K562 (cell line): ENCODE data around the gene TRAPPC5. TPM values are rescaled to one million over a fixed set of nuclear protein-coding genes. Genes with fewer than 3 reads are reported as not detected.

Experiments
- BCL6 ChIP-seq: fragments of 250-450 bp; sonication (Bioruptor Pico); IDR thresholded peaks from 2 replicates; pipeline ENCODE4 v1.4.0; 2020
- BRCA1 ChIP-seq, 2 experiments: fragments of 450-650 bp in 1 of 2; sonication (generic) in 1 of 2; formaldehyde crosslinking in 1 of 2; IDR thresholded peaks; 2 replicates each; pipeline versions ENCODE4 v1.5.0 to v1.6.1; 2017 to 2020; ENCODE audit warnings: mild to moderate bottlenecking in 1 of 2, missing genetic modification reagents in 1 of 2
- DNMT1 ChIP-seq: fragments of 450-650 bp; IDR thresholded peaks from 2 replicates; pipeline ENCODE4 v1.6.1; 2016; ENCODE audit warnings: antibody characterized with exemption, mild to moderate bottlenecking
- HMGN3 ChIP-seq: IDR thresholded peaks from 2 replicates; pipeline ENCODE4 v1.6.1; 2011; ENCODE audit warnings: borderline replicate concordance, low read depth, mild to moderate bottlenecking, mixed read lengths, low read length; ENCODE audit not compliant: insufficient read length; ENCODE audit errors: extremely low read depth
- KLF10 ChIP-seq: fragments of 250-450 bp; sonication (Bioruptor Pico); IDR thresholded peaks from 2 replicates; pipeline ENCODE4 v1.6.1; 2021; ENCODE audit warnings: matching md5 sums
- MLLT1 ChIP-seq, 2 experiments: fragments of 450-650 bp; IDR thresholded peaks; 2 replicates each; pipeline ENCODE4 v1.6.1; 2016
- NELFE ChIP-seq: IDR thresholded peaks from 2 replicates; pipeline ENCODE4 v1.6.1; 2011; ENCODE audit warnings: mild to moderate bottlenecking; ENCODE audit not compliant: insufficient read depth, insufficient read length
- NFIC ChIP-seq: fragments of 450-650 bp; IDR thresholded peaks from 2 replicates; pipeline ENCODE4 v1.6.1; 2017; ENCODE audit warnings: mild to moderate bottlenecking, inconsistent platforms
- NFIX ChIP-seq: fragments of 250-450 bp; sonication (Bioruptor Pico); IDR thresholded peaks from 2 replicates; pipeline ENCODE4 v1.4.0; 2020; ENCODE audit warnings: low read depth, mild to moderate bottlenecking, moderate library complexity
- POLR2AphosphoS2 ChIP-seq: IDR thresholded peaks from 2 replicates; pipeline ENCODE4 v1.6.1; 2012; ENCODE audit warnings: low read length, improper control_type of control experiment
- POLR2G ChIP-seq: fragments of 200-400 bp; formaldehyde crosslinking; IDR thresholded peaks from 2 replicates; pipeline ENCODE4 v1.6.1; 2017; ENCODE audit warnings: low read depth, mild to moderate bottlenecking, antibody characterized with exemption, low read length, moderate library complexity
- PYGO2 ChIP-seq: fragments of 450-650 bp; IDR thresholded peaks from 2 replicates; pipeline ENCODE4 v1.6.1; 2016; ENCODE audit warnings: mild to moderate bottlenecking, missing genetic modification characterization, moderate library complexity, missing compliant biosample characterization
- RBM22 ChIP-seq: fragments of 200-400 bp; formaldehyde crosslinking; IDR thresholded peaks from 2 replicates; pipeline ENCODE4 v1.6.1; 2018; ENCODE audit warnings: low read length, low read depth; ENCODE audit not compliant: poor library complexity, severe bottlenecking
- RNF2 ChIP-seq: sonication (generic); IDR thresholded peaks from 2 replicates; pipeline ENCODE4 v1.6.1; 2016
- SNIP1 ChIP-seq: fragments of 450-650 bp; IDR thresholded peaks from 2 replicates; pipeline ENCODE4 v1.7.1; 2017; ENCODE audit warnings: low read depth, mild to moderate bottlenecking
- ZBTB1 ChIP-seq: sonication (generic); formaldehyde crosslinking; IDR thresholded peaks from 2 replicates; pipeline ENCODE4 v1.8.1; 2023; ENCODE audit warnings: missing genetic modification reagents, low read depth, mild to moderate bottlenecking, borderline replicate concordance
- ZFP36 ChIP-seq: fragments of 150-350 bp; IDR thresholded peaks from 2 replicates; pipeline ENCODE4 v1.6.1; 2018; ENCODE audit warnings: low read length, low read depth; ENCODE audit not compliant: partially characterized antibody
- ZNF124 ChIP-seq: sonication (generic); formaldehyde crosslinking; IDR thresholded peaks from 2 replicates; pipeline ENCODE4 v1.8.1; 2022; ENCODE audit warnings: missing genetic modification reagents
- ZNF134 ChIP-seq: fragments of 250-450 bp; sonication (Bioruptor Pico); conservative IDR thresholded peaks from 2 replicates; pipeline ENCODE4 v1.4.0; 2020
- ZNF263 ChIP-seq: sonication (generic); formaldehyde crosslinking; IDR thresholded peaks from 2 replicates; pipeline ENCODE4 v1.8.0; 2022; ENCODE audit warnings: mild to moderate bottlenecking, missing genetic modification reagents, borderline replicate concordance
- ZNF311 ChIP-seq: fragments of 250-450 bp; sonication (Bioruptor Pico); IDR thresholded peaks from 2 replicates; pipeline ENCODE4 v1.4.0; 2020; ENCODE audit warnings: mild to moderate bottlenecking, moderate library complexity
- ZNF384 ChIP-seq: IDR thresholded peaks from 2 replicates; pipeline ENCODE4 v1.6.1; 2012; ENCODE audit warnings: low read depth, low read length, improper control_type of control experiment
- ZNF431 ChIP-seq: sonication (generic); formaldehyde crosslinking; IDR thresholded peaks from 2 replicates; pipeline ENCODE4 v1.8.0; 2022; ENCODE audit warnings: mild to moderate bottlenecking, missing genetic modification reagents
- ZNF717 ChIP-seq: fragments of 250-450 bp; sonication (Bioruptor Pico); IDR thresholded peaks from 2 replicates; pipeline ENCODE4 v1.5.0; 2021
- ZNF740 ChIP-seq, 3 experiments: fragments of 200-800 bp in 1 of 3; sonication (Bioruptor generic) in 1 of 3; sonication (generic) in 1 of 3; formaldehyde crosslinking in 1 of 3; IDR thresholded peaks; 2 replicates each; pipeline versions ENCODE4 v1.6.1 to v1.8.0; 2016 to 2022; ENCODE audit warnings: mild to moderate bottlenecking in 2 of 3, missing compliant biosample characterization in 2 of 3, missing genetic modification characterization in 2 of 3, missing genetic modification reagents in 1 of 3
- ZNF785 ChIP-seq: fragments of 250-450 bp; sonication (Bioruptor Pico); IDR thresholded peaks from 2 replicates; pipeline ENCODE4 v1.4.0; 2020; ENCODE audit warnings: mild to moderate bottlenecking
- ZNF830 ChIP-seq: fragments of 250-450 bp; sonication (Bioruptor Pico); IDR thresholded peaks from 2 replicates; pipeline ENCODE4 v1.5.0; 2021; ENCODE audit warnings: mild to moderate bottlenecking
- polyA plus RNA-seq, 8 experiments: library from polyadenylated mRNA; depleted of rRNA in 4 of 8; stranded (reverse) in 5 of 8; unstranded in 3 of 8; fragments of >200 nt; fragmentation: Nextera tagmentation in 2 of 8; fragmentation: Illumina TruSeq in 1 of 8; extraction: Ambion mirVana in 2 of 8; extraction: Trizol in 1 of 8; gene quantifications; 2 replicates each; pipeline versions ENCODE4 v1.2.1 to v1.2.3, GENCODE V29; 2011 to 2014; ENCODE audit warnings: inconsistent platforms in 1 of 8, missing spikeins in 1 of 8
- total RNA-seq, 7 experiments: library from RNA; depleted of rRNA in 6 of 7; stranded (reverse); fragments of >200 nt in 6 of 7; fragmentation: Illumina TruSeq in 2 of 7; extraction: Trizol in 2 of 7; gene quantifications; 2 replicates each; pipeline versions ENCODE4 v1.2.1 to v1.2.3, GENCODE V29; 2011 to 2021; ENCODE audit warnings: low replicate concordance in 1 of 7
- TF ChIP-seq, protein P1 (sequence below): sonication (generic); formaldehyde crosslinking; IDR thresholded peaks from 2 replicates; pipeline ENCODE4 v1.8.0; 2023; ENCODE audit warnings: mild to moderate bottlenecking, missing genetic modification reagents

Gene TRAPPC5
- total and polyA plus RNA-seq, 9 of the 15 experiments (the other 6 are each of a cell fraction or from before 2014, with no cell fraction given) = 2.0 to 76.9 (median 29.3) TPM

GRCh38 chr19:7636691-7637373 lies 43.8 kb upstream of the TRAPPC5 start, which contains the start of gene STXBP2 (continued):
- no peak for TF ChIP-seq ZNF830 (CRISPR knock-in tag)
- no peak for TF ChIP-seq ZNF717 (CRISPR knock-in tag)
- TF ChIP-seq ZFP36 = no peak
- TF ChIP-seq, protein P1, sequence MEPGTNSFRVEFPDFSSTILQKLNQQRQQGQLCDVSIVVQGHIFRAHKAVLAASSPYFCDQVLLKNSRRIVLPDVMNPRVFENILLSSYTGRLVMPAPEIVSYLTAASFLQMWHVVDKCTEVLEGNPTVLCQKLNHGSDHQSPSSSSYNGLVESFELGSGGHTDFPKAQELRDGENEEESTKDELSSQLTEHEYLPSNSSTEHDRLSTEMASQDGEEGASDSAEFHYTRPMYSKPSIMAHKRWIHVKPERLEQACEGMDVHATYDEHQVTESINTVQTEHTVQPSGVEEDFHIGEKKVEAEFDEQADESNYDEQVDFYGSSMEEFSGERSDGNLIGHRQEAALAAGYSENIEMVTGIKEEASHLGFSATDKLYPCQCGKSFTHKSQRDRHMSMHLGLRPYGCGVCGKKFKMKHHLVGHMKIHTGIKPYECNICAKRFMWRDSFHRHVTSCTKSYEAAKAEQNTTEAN (CRISPR knock-in tag) = no peak
- no peak for TF ChIP-seq ZNF740 (CRISPR knock-in tag; IDR thresholded peaks at IDR 0.05)
- no peak for TF ChIP-seq ZNF740 (tag; IDR thresholded peaks at IDR 0.05)
- TF ChIP-seq ZNF134 (CRISPR knock-in tag) = no peak
- TF ChIP-seq ZNF431 (CRISPR knock-in tag) = peak; percentile 75
- TF ChIP-seq ZNF263 (CRISPR knock-in tag) = peak; percentile 65; the same call in 1 of the 2 replicates
- TF ChIP-seq PYGO2 = no peak
- TF ChIP-seq RNF2 = peak; percentile 34; the same call in 1 of the 2 replicates
- peak; percentile 58 for TF ChIP-seq NFIC
- no peak for TF ChIP-seq HMGN3
- TF ChIP-seq ZNF785 = no peak
- TF ChIP-seq DNMT1 = no peak
- peak in 1 of 2 experiments; percentile 92; a peak in 2 of 4 replicates for TF ChIP-seq MLLT1 (IDR thresholded peaks at IDR 0.05)
- no peak for TF ChIP-seq POLR2AphosphoS2
- no peak for TF ChIP-seq ZNF384
- peak; percentile 59 for TF ChIP-seq RBM22
- no peak for TF ChIP-seq NFIX (CRISPR knock-in tag)
- no peak for TF ChIP-seq ZNF124
- no peak for TF ChIP-seq ZNF311
- no peak for TF ChIP-seq SNIP1
- TF ChIP-seq NELFE = no peak
- TF ChIP-seq BRCA1 (IDR thresholded peaks at IDR 0.05) = no peak
- no peak for TF ChIP-seq BRCA1 (CRISPR knock-in tag; IDR thresholded peaks at IDR 0.05)
- no peak; the same call in 1 of the 2 replicates for TF ChIP-seq ZBTB1 (CRISPR knock-in tag)
- TF ChIP-seq BCL6 (CRISPR knock-in tag) = no peak
- no peak for TF ChIP-seq KLF10 (CRISPR knock-in tag)
- peak; percentile 86 for TF ChIP-seq POLR2G
